Measurements from ENCODE around the gene PALM. TPM values are rescaled to one million over a fixed set of nuclear protein-coding genes. Genes with fewer than 3 reads are reported as not detected.

PALM gene
- total RNA-seq, 2 experiments from 2014 or later, result not detected

GRCh38 chr19:795691-796581, 87.2 kb downstream of the PALM start:
- CTCF ChIA-PET, result interaction anchor here (0.9 to 1.1 kb wide), 2 partner anchors 9 to 470 kb away, joined by 3 to 5 read pairs; no protein-coding TSS in a partner anchor
- Mint-ChIP-seq H3K4me1 (peaks cover 21% of the 10 kb centered on the region), H3K4me3 (peak overlapping the region; percentile 95), H3K27me3 (no peaks in the 10 kb centered on the region), H3K36me3 (ENCODE audit: low read depth) (peaks cover 21% of the 10 kb centered on the region), H3K27ac (no peak overlapping the region), H3K9me3 (no peaks in the 10 kb centered on the region)
- no peak for DNase-seq
- POLR2A ChIA-PET, result no interaction called here

DNA sequence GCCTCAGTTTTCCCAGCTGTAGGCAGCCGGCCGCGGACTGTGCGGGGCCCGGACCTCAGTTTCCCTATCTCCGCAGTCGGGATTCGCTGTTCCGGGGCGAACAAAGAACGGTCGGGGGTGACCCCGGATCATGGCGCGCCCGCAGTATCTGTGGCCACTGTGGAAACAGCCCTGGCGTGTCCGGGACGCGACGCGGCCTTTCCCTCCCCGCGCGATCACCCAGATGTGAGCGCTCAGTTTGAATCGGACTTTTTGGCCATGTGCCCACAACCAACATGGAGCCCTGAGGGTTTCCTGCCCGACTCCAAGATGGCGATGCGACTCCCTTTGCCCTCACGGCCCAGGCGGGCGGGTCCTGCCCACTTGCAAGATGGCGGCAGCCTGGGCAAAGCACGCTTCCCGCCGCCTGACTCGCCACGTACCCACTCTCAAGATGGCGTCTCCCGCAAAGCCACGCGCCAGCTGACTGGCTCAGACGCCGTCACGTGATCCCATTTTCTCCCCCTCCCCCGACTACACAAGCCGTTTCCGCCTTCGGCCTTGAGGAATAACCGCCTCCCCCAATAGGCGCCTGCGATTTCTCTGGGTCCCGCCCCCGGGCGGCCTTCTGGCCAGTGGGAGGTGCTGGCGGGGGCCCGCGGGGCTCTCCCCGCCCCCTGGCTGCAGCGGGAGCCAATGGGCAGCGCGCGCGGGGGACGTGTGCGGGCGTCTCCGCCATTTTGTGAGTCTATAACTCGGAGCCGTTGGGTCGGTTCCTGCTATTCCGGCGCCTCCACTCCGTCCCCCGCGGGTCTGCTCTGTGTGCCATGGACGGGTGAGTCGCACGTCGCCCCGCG, 88.2 kb downstream of the PALM start, which contains the start of gene PTBP1:
PTBP1 (plus strand) TSS at position 761 of the 836 bp plus-strand sequence; CDS start at position 807, 46 bp downstream.
- ChIA-PET CTCF (no interaction called here), POLR2A (no interaction called here)
- Mint-ChIP-seq H3K9me3 (no peaks in the 10 kb centered on the region), H3K27me3 (no peaks in the 10 kb centered on the region), H3K4me1 (peaks cover 31% of the 10 kb centered on the region), H3K27ac (peak within 1 kb of the TSS; percentile 93), H3K36me3 (ENCODE audit: low read depth) (peaks cover 25% of the 10 kb centered on the region), H3K4me3 (peak within 1 kb of the TSS; percentile 95)
- peak; percentile 100 for DNase-seq

Other genes with a start within 250 kb of the PALM start
- gene SHC2, start 247.9 kb upstream of the PALM start, total RNA-seq, result not detected
- gene MADCAM1, start 212.4 kb upstream of the PALM start, total RNA-seq, result under 1 TPM in 1 of 2 experiments, not detected in 1; 0.15 TPM
- gene TPGS1, start 201.4 kb upstream of the PALM start, total RNA-seq, result 10 to 100 TPM; 21.6 to 27.1 TPM
- 10 to 100 TPM; 43.7 to 50.8 TPM for gene CDC34, start 177.2 kb upstream of the PALM start, total RNA-seq
- gene GZMM, start 164.9 kb upstream of the PALM start, total RNA-seq, result 10 to 100 TPM; 44.5 to 47.4 TPM
- gene BSG, start 136.3 kb upstream of the PALM start, total RNA-seq, result 100 to 1,000 TPM; 233 TPM
- gene HCN2, start 119.1 kb upstream of the PALM start, total RNA-seq, result 1 to 10 TPM; 2.6 to 3.2 TPM
- gene POLRMT, start 75.4 kb upstream of the PALM start, total RNA-seq, result 10 to 100 TPM; 42.1 to 52.3 TPM
- under 1 TPM in 1 of 2 experiments, not detected in 1; 0.12 TPM for gene FGF22, start 69.1 kb upstream of the PALM start, total RNA-seq
- 10 to 100 TPM; 71.5 to 80.3 TPM for gene RNF126, start 45.7 kb upstream of the PALM start, total RNA-seq
- gene FSTL3, start 32.5 kb upstream of the PALM start, total RNA-seq, result 1 to 10 TPM; 1.6 to 2.1 TPM
- gene PRSS57, start 13.5 kb upstream of the PALM start, total RNA-seq, result not detected
- not detected for gene MISP, start 42.2 kb downstream of the PALM start, total RNA-seq
- gene PTBP1, start 88.5 kb downstream of the PALM start, total RNA-seq, result 100 to 1,000 TPM; 487 to 536 TPM
- gene PLPPR3, start 113.0 kb downstream of the PALM start, total RNA-seq, result not detected
- not detected for gene AZU1, start 118.9 kb downstream of the PALM start, total RNA-seq
- not detected for gene PRTN3, start 132.1 kb downstream of the PALM start, total RNA-seq
- gene ELANE, start 143.4 kb downstream of the PALM start, total RNA-seq, result not detected
- 1 to 10 TPM; 1.5 to 1.6 TPM for gene CFD, start 150.7 kb downstream of the PALM start, total RNA-seq
- gene MED16, start 184.3 kb downstream of the PALM start, total RNA-seq, result 10 to 100 TPM; 72.5 to 88.1 TPM
- not detected for gene RNU6-9, start 184.5 kb downstream of the PALM start, total RNA-seq
- 100 to 1,000 TPM; 120 to 121 TPM for gene R3HDM4, start 204.3 kb downstream of the PALM start, total RNA-seq
- gene KISS1R, start 208.4 kb downstream of the PALM start, total RNA-seq, result 1 to 10 TPM in 1 of 2 experiments, under 1 TPM in 1; 0.72 to 1.1 TPM
- gene ARID3A, start 217.1 kb downstream of the PALM start, total RNA-seq, result 10 to 100 TPM; 25.8 to 28.4 TPM